Thyroid gland (tissue), 4 donors: ENCODE results near the gene ST6GALNAC6. TPM values are rescaled to one million over a fixed set of nuclear protein-coding genes. Genes with fewer than 3 reads are reported as not detected.
A peak's percentile ranks its signal among the peaks of the same experiment; 100 is the strongest.

Experiments used
- DNase-seq, 2 donors: peaks; one replicate each; pipeline ENCODE4 v3.0.0-alpha.2; 2019
- H3K27ac ChIP-seq, 3 donors: fragments of 200-600 bp; sonication (generic); 1 replicate in 2 of 3; 2 replicates in 1 of 3; pipeline ENCODE4 v1.5.1; 2016 to 2019; ENCODE audit warnings: mild to moderate bottlenecking in 1 of 3, moderate library complexity in 1 of 3
- H3K27me3 ChIP-seq: fragments of 200-600 bp; sonication (generic); one replicate; pipeline ENCODE4 v1.5.1; 2019
- H3K36me3 ChIP-seq, 2 donors: fragments of 200-600 bp; sonication (generic); one replicate each; pipeline ENCODE4 v1.5.1; 2016 to 2019
- H3K4me1 ChIP-seq, 2 donors: fragments of 200-600 bp; sonication (generic); one replicate each; pipeline ENCODE4 v1.5.1; 2017 to 2019
- H3K4me3 ChIP-seq, 3 donors: fragments of 200-600 bp; sonication (generic); replicated peaks in 1 of 3; 1 replicate in 2 of 3; 2 replicates in 1 of 3; pipeline ENCODE4 v1.5.1; 2016; ENCODE audit warnings: mild to moderate bottlenecking in 1 of 3
- H3K9me3 ChIP-seq: fragments of 200-600 bp; sonication (generic); one replicate; pipeline ENCODE4 v1.5.1; 2017
- CTCF ChIP-seq, 6 experiments: fragments of 200-600 bp in 3 of 6; fragments of 450-650 bp in 3 of 6; sonication (generic) in 3 of 6; IDR thresholded peaks; one replicate each; pipeline ENCODE4 v1.5.1; 2016 to 2019; ENCODE audit warnings: antibody characterized with exemption in 6 of 6, mild to moderate bottlenecking in 2 of 6, inconsistent platforms in 1 of 6, moderate library complexity in 1 of 6
- POLR2A ChIP-seq, 2 donors: fragments of 450-650 bp; IDR thresholded peaks; one replicate each; pipeline ENCODE4 v1.6.1; 2017; ENCODE audit warnings: antibody characterized with exemption in 2 of 2, mild to moderate bottlenecking in 2 of 2, moderate library complexity in 1 of 2
- WGBS, 2 donors: methylation state at CpG; one replicate each; pipeline ENCODE4 v1.1.5; 2017; 5-methylcytosine and 5-hydroxymethylcytosine counted together
- intact Hi-C: fragments of 100-400 bp; cut with DNase I; formaldehyde crosslinking; loops from one replicate; pipeline ENCODE4 v1.15.1; 2023
- total RNA-seq, 4 donors: library from RNA; depleted of rRNA; stranded (reverse); fragments of >200 nt; gene quantifications; one replicate each; pipeline ENCODE4 v1.2.3, GENCODE V29; 2016

ST6GALNAC6 gene
- total RNA-seq, 4 donors from 2014 or later: 39.2 to 124 (median 50.8) TPM

GRCh38 chr9:127934986-127935385 is 35.6 kb upstream of the ST6GALNAC6 start:
- no peak for TF ChIP-seq CTCF (IDR thresholded peaks at IDR 0.05)
- TF ChIP-seq POLR2A (IDR thresholded peaks at IDR 0.05): no peak
- Histone ChIP-seq H3K36me3 (no peaks in the 10 kb centered on the region), H3K9me3 (no peaks in the 10 kb centered on the region), H3K4me1 (peaks cover 41 to 42% of the 10 kb centered on the region in 2 donors), H3K27ac (no peak overlapping the region), H3K27me3 (no peaks in the 10 kb centered on the region), H3K4me3 (no peak overlapping the region)
- WGBS, 2 donors: 47 to 71% methylated on average over 1 to 11 of the region's 11 CpGs
- no peak for DNase-seq
- intact Hi-C loops: no loop called here

GRCh38 chr9:127934248-127934647 is 34.8 kb upstream of the ST6GALNAC6 start:
- no peaks in the 10 kb centered on the region for H3K27me3 ChIP-seq
- intact Hi-C loops: no loop called here
- no peak overlapping the region for H3K4me3 ChIP-seq
- DNase-seq: no peak
- WGBS, 2 donors: 91 to 92% methylated on average over 4 of the region's 4 CpGs
- peaks cover 38 to 40% of the 10 kb centered on the region in 2 donors for H3K4me1 ChIP-seq
- H3K9me3 ChIP-seq: no peaks in the 10 kb centered on the region
- TF ChIP-seq CTCF (IDR thresholded peaks at IDR 0.05) (no peak), POLR2A (IDR thresholded peaks at IDR 0.05) (no peak)
- no peaks in the 10 kb centered on the region for H3K36me3 ChIP-seq
- H3K27ac ChIP-seq: no peak overlapping the region

- peak overlapping the region in 1 of 3 donors; percentile 2 for H3K27ac ChIP-seq
Observed at GRCh38 chr9:127931092-127931881, 31.9 kb upstream of the ST6GALNAC6 start.

GRCh38 chr9:127930231-127931091 is 31.1 kb upstream of the ST6GALNAC6 start, which contains the start of gene PIP5KL1:
TSS of gene PIP5KL1 (minus strand) at chr9:127930777. CDS start at chr9:127930752, 25 bp downstream.
- TF ChIP-seq CTCF (IDR thresholded peaks at IDR 0.05): no peak
- TF ChIP-seq POLR2A (IDR thresholded peaks at IDR 0.05): no peak
- peaks cover 26 to 33% of the 10 kb centered on the region in 2 donors for H3K4me1 ChIP-seq
- intact Hi-C loops: no loop called here
- peak within 1 kb of the TSS in 1 of 3 donors; percentile 2 for H3K27ac ChIP-seq
- no peaks in the 10 kb centered on the region for H3K27me3 ChIP-seq
- peak; percentile 74 to 84 for DNase-seq
- H3K36me3 ChIP-seq: no peaks in the 10 kb centered on the region
- no peaks in the 10 kb centered on the region for H3K9me3 ChIP-seq
- 3 to 4% methylated on average over 22 to 49 of the region's 70 CpGs for WGBS, 2 donors
- peak within 1 kb of the TSS in 2 of 3 donors; percentile 7 to 29 for H3K4me3 ChIP-seq

More at GRCh38 chr9:127931092-127931881, 31.9 kb upstream of the ST6GALNAC6 start:
- Histone ChIP-seq H3K36me3 (no peaks in the 10 kb centered on the region), H3K4me3 (peak overlapping the region in 1 of 3 donors; percentile 29), H3K9me3 (no peaks in the 10 kb centered on the region), H3K4me1 (peaks cover 33 to 39% of the 10 kb centered on the region in 2 donors), H3K27me3 (no peaks in the 10 kb centered on the region)
- TF ChIP-seq CTCF (IDR thresholded peaks at IDR 0.05): no peak
- TF ChIP-seq POLR2A (IDR thresholded peaks at IDR 0.05): no peak
- 16 to 18% methylated on average over 18 of the region's 18 CpGs for WGBS, 2 donors
- intact Hi-C loops: no loop called here
- DNase-seq: peak; percentile 41 to 44
